ENCODE data around the gene CCDC183. TPM values are rescaled to one million over a fixed set of nuclear protein-coding genes. Genes with fewer than 3 reads are reported as not detected.
A peak's percentile ranks its signal among the peaks of the same experiment; 100 is the strongest.

CCDC183 gene
- total and polyA plus RNA-seq, 2 of the 4 experiments (the other 2 are of a cell fraction), result under 0.01 to 0.29 TPM

- ATAC-seq (ENCODE audit: low read depth), result no peak
- DNase-seq, result no peak
- Histone ChIP-seq H3K9me1 (ENCODE audit: insufficient read depth, low read length) (no peaks in the 10 kb centered on the region), H3K27ac (ENCODE audit: insufficient read depth, low read length) (no peak overlapping the region), H4K20me1 (ENCODE audit: insufficient read depth, low read length) (no peaks in the 10 kb centered on the region), H3K18ac (ENCODE audit: low read depth, low read length) (no peak overlapping the region), H4K91ac (ENCODE audit: insufficient read depth, low read depth, low read length) (no peak overlapping the region), H4K8ac (ENCODE audit: low read depth in 2 of 2, low read length in 2 of 2) (no peak overlapping the region), H3K9ac (ENCODE audit: low read depth, low read length) (no peak overlapping the region), H3K56ac (ENCODE audit: extremely low read depth, insufficient read depth, low read length) (no peak overlapping the region), H3K4me3 (ENCODE audit: insufficient read depth, low read depth, low read length) (no peak overlapping the region), H2BK20ac (ENCODE audit: low read depth, low read length) (no peak overlapping the region), H3K36me3 (ENCODE audit: control insufficient read depth, insufficient read depth, low read length) (no peaks in the 10 kb centered on the region), H2AK5ac (ENCODE audit: low read depth, low read length) (no peak overlapping the region), H2AFZ (replicated peaks; ENCODE audit: low read length, poor library complexity) (no peak overlapping the region), H2BK15ac (ENCODE audit: low read depth, low read length) (no peak overlapping the region), H3K79me1 (ENCODE audit: low read depth in 1 of 2, low read length in 2 of 2) (no peaks in the 10 kb centered on the region), H3K9me3 (ENCODE audit: control insufficient read depth, insufficient read depth, low read length) (peaks cover 16% of the 10 kb centered on the region), H3K23ac (ENCODE audit: low read depth, low read length) (no peak overlapping the region), H3K27me3 (ENCODE audit: control insufficient read depth, insufficient read depth, low read length) (peaks cover 6% of the 10 kb centered on the region), H4K5ac (ENCODE audit: low read depth, low read length) (no peak overlapping the region), H3K4ac (ENCODE audit: low read depth, low read length) (no peak overlapping the region), H3K4me2 (ENCODE audit: low read depth, low read length) (no peak overlapping the region), H3K4me1 (ENCODE audit: control insufficient read depth, insufficient read depth, low read length) (no peaks in the 10 kb centered on the region), H2AK9ac (replicated peaks; ENCODE audit: low read depth, low read length, poor library complexity) (no peak overlapping the region), H2BK120ac (ENCODE audit: low read depth, low read length) (no peak overlapping the region), H2BK5ac (ENCODE audit: low read depth, low read length, poor library complexity, severe bottlenecking) (no peak overlapping the region), H3K14ac (replicated peaks; ENCODE audit: low read depth, low read length) (no peak overlapping the region)
- intact Hi-C loops (cut with micrococcal nuclease), result no loop called here
- POLR2A ChIA-PET (ENCODE audit: unreplicated experiment), result no interaction called here
- dilution Hi-C loops (cut with HindIII; ENCODE audit: low sequenced_read_pairs, unreplicated experiment), result no loop called here
- CTCF ChIA-PET, result no interaction called here
- 100% methylated on average over 3 of the region's 4 CpGs; no CpG with 5 or more reads in 1 of the 2 experiments for WGBS, 2 experiments (ENCODE audit: extremely low coverage in 2 of 2, insufficient read length in 1 of 2)
- peak; percentile 89 for TF ChIP-seq RCOR1 (IDR thresholded peaks at IDR 0.05; ENCODE audit: insufficient replicate concordance, low read length)
- no peak for TF ChIP-seq FOS (IDR thresholded peaks at IDR 0.05; ENCODE audit: low read depth, low read length)
- in situ Hi-C loops (cut with MboI; ENCODE audit: low sequenced_read_pairs), result no loop called here
- BruUV-seq (replicated peaks), result no TSS peak
Measured at GRCh38 chr9:136756134-136756438, 40.1 kb upstream of the CCDC183 start.
